HepG2 (cell line): ENCODE measurements around the gene B4GALT1. TPM values are rescaled to one million over a fixed set of nuclear protein-coding genes. Genes with fewer than 3 reads are reported as not detected.

ENCODE experiments used
- ADNP ChIP-seq: sonication (generic); formaldehyde crosslinking; IDR thresholded peaks from 2 replicates; pipeline ENCODE4 v1.4.0; 2020; ENCODE audit warnings: missing genetic modification reagents
- ATF3 ChIP-seq: sonication (generic); formaldehyde crosslinking; IDR thresholded peaks from 2 replicates; pipeline ENCODE4 v1.4.0; 2020; ENCODE audit warnings: missing genetic modification reagents
- JUN ChIP-seq: sonication (generic); formaldehyde crosslinking; IDR thresholded peaks from 2 replicates; pipeline ENCODE4 v1.4.0; 2020; ENCODE audit warnings: mild to moderate bottlenecking, missing genetic modification reagents
- SCMH1 ChIP-seq: sonication (generic); formaldehyde crosslinking; IDR thresholded peaks from 2 replicates; pipeline ENCODE4 v1.9.0; 2021; ENCODE audit warnings: missing genetic modification reagents, mild to moderate bottlenecking, borderline replicate concordance
- ZBTB34 ChIP-seq: sonication (generic); formaldehyde crosslinking; IDR thresholded peaks from 2 replicates; pipeline ENCODE4 v1.8.0; 2022; ENCODE audit warnings: mild to moderate bottlenecking, missing genetic modification reagents
- ZNF207 ChIP-seq: fragments of 450-650 bp; IDR thresholded peaks from 2 replicates; pipeline ENCODE4 v1.6.1; 2016; ENCODE audit warnings: antibody characterized with exemption, borderline replicate concordance
- ZNF33B ChIP-seq: sonication (generic); formaldehyde crosslinking; IDR thresholded peaks from 2 replicates; pipeline ENCODE4 v1.5.1; 2020; ENCODE audit warnings: mild to moderate bottlenecking, missing genetic modification reagents
- ZNF354B ChIP-seq: sonication (generic); formaldehyde crosslinking; IDR thresholded peaks from 2 replicates; pipeline ENCODE4 v1.8.0; 2022; ENCODE audit warnings: mild to moderate bottlenecking, missing genetic modification reagents
- polyA plus RNA-seq, 8 experiments: library from polyadenylated mRNA; depleted of rRNA in 3 of 8; stranded (reverse) in 7 of 8; unstranded in 1 of 8; fragments of >200 nt; fragmentation: Illumina TruSeq in 4 of 8; extraction: Trizol in 4 of 8; gene quantifications; 2 replicates each; pipeline versions ENCODE4 v1.2.1 to v1.2.3, GENCODE V29; 2011 to 2016; ENCODE audit warnings: low read depth in 4 of 8, missing spikeins in 1 of 8, mixed read lengths in 1 of 8; ENCODE audit not compliant: insufficient read depth in 1 of 8
- total RNA-seq, 5 experiments: library from RNA; depleted of rRNA; stranded (reverse); fragments of >200 nt; fragmentation: Illumina TruSeq; extraction: Trizol; gene quantifications; 2 replicates each; pipeline ENCODE4 v1.2.3, GENCODE V29; 2016; ENCODE audit warnings: low read depth in 1 of 5
- TF ChIP-seq, protein P1 (sequence below): sonication (generic); formaldehyde crosslinking; IDR thresholded peaks from 2 replicates; pipeline ENCODE4 v1.4.0; 2020; ENCODE audit warnings: mild to moderate bottlenecking, missing genetic modification reagents
- TF ChIP-seq, protein P2 (sequence below): sonication (generic); formaldehyde crosslinking; IDR thresholded peaks from 2 replicates; pipeline ENCODE4 v1.8.1; 2023; ENCODE audit warnings: missing genetic modification reagents, mild to moderate bottlenecking, borderline replicate concordance

Gene B4GALT1
- total and polyA plus RNA-seq, 2 of the 13 experiments (the other 11 are each of a cell fraction or from before 2014, with no cell fraction given): 15.7 to 33.5 TPM

DNA sequence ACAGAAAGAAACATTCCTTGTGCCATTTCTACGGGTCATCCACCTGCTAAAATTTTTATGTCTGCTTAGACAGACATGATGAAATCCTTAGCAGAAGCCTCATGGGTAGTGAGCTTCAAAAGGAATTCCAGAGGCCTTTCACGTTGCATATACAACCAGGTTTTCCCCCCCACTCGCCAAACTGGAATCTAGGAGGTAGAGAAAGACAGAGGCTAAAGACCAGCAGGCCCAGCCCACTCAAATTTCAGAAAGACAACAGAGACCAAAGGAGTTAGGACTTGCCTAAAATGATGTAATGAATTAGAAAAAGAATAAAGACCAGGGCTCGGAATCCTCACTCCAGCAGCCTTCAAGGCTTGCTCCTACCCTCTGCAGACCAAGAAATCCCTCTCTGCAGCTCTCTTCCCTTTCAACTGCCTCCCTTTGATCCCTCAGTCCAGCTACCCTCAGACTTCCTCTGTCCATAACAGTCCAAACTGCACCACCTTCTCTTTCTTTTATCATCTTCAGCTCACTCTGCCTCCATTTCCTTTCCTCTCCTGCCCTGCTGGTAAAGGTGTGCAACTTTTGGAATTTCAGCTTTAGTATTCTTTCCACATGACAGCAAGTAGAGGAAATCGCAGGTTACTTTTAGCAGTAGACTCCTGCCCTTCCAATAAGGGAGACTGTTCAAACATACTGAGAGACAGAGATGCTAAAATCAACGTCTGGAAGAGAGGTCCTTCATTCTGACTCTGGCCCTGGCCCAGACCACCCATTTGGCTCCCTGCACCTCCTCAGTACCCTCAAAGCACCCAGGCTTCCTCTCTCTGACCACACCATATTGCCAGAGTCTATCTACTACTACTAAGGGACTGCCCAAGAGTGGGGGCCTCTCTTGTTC lies 8.9 kb downstream of the B4GALT1 start (continued):
- TF ChIP-seq, protein P1, sequence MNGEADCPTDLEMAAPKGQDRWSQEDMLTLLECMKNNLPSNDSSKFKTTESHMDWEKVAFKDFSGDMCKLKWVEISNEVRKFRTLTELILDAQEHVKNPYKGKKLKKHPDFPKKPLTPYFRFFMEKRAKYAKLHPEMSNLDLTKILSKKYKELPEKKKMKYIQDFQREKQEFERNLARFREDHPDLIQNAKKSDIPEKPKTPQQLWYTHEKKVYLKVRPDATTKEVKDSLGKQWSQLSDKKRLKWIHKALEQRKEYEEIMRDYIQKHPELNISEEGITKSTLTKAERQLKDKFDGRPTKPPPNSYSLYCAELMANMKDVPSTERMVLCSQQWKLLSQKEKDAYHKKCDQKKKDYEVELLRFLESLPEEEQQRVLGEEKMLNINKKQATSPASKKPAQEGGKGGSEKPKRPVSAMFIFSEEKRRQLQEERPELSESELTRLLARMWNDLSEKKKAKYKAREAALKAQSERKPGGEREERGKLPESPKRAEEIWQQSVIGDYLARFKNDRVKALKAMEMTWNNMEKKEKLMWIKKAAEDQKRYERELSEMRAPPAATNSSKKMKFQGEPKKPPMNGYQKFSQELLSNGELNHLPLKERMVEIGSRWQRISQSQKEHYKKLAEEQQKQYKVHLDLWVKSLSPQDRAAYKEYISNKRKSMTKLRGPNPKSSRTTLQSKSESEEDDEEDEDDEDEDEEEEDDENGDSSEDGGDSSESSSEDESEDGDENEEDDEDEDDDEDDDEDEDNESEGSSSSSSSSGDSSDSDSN: no peak
- no peak for TF ChIP-seq JUN (CRISPR knock-in tag)
- no peak for TF ChIP-seq ATF3 (CRISPR knock-in tag)
- no peak for TF ChIP-seq ADNP (CRISPR knock-in tag)
- no peak for TF ChIP-seq ZNF207
- TF ChIP-seq, protein P2, sequence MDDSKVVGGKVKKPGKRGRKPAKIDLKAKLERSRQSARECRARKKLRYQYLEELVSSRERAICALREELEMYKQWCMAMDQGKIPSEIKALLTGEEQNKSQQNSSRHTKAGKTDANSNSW (CRISPR knock-in tag): no peak
- no peak for TF ChIP-seq SCMH1
- no peak for TF ChIP-seq ZNF33B (CRISPR knock-in tag)
- no peak for TF ChIP-seq ZBTB34 (CRISPR knock-in tag)
- no peak for TF ChIP-seq ZNF354B
